HG03439 (cell line): Measurements from ENCODE around the gene B3GALT6.

ENCODE experiments used
- ATAC-seq: cut with Tn5 transposase; IDR thresholded peaks from one replicate; pipeline ENCODE4 v1.9.1; 2021; ENCODE audit warnings: mild to moderate bottlenecking, moderate library complexity; ENCODE audit not compliant: unreplicated experiment

The B3GALT6 gene

DNA sequence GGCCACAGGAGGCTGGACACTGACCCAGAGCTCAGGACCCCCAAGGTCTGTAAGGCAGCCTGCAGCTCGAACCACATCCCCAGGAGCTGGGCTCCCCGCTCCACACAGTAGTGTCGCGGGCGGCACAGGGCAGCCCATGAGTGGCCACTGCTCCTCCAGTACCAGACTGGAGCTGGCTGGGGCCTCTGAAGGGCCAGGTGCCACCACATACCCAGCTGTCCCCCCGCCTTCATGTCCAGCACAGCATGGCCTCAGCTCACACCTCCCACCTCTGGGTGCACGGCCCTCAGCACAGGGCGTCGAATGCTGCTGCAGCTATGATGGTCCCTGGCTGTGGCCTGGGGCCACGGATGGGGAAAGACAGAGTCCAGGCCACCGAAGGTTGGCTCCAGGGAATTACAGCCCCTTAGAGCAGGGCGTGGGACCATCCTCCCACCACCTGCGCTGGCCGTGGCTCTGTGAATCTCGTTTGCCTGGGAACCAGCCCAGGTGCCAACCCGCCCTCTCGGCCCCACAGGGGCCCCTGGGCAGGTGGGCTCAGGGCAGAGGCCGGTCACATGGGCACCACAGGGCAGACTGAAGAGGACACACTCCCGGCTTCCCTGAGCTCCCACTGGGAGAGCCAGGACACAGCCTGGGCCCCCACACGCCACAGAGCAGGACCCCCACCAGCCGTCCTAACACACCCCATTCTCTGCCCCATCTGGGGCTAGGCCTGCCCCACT, 16.0 kb upstream of the B3GALT6 start:
- no peak for ATAC-seq

DNA sequence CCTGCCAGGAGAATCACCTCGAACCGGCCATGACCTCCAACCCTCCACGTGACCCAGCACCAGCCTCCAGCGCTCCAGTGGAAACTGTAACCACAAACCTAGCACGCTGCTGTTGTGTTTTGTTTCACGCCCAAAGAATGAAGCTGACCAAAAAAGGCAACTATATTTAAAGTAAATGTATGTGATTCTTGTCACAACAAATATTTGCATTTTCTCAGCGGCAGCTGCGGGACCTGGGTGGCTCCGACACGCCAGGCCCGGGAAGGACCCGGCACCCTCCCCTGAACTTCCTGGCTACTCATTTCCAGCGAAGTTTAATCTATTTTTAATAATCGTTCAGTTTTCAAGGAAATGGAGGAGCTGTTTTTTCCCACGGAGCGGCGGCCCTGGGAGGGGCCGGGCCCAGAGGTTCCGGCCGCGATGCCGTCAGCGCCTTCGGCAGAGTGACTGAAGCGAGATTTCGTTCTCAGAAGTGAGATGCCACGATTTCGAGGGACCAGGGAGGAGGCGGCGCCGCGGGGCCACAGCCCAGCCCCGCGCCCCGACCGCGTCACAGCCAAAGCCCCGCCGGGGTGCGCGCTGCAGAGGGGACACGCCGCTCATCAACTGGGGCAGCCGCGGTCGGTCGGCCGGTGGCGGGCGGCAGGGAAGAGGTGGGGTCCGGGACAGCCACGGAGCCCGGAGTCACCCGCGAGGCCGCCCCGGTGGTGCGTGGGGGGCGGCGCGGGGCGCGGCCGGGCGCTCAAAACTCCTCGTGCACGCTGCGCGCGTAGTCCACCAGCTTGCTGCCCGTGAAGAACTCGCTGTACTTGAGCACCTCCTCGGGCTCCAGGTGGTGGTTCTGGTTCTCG, 15.0 kb upstream of the B3GALT6 start:
- no peak for ATAC-seq

DNA sequence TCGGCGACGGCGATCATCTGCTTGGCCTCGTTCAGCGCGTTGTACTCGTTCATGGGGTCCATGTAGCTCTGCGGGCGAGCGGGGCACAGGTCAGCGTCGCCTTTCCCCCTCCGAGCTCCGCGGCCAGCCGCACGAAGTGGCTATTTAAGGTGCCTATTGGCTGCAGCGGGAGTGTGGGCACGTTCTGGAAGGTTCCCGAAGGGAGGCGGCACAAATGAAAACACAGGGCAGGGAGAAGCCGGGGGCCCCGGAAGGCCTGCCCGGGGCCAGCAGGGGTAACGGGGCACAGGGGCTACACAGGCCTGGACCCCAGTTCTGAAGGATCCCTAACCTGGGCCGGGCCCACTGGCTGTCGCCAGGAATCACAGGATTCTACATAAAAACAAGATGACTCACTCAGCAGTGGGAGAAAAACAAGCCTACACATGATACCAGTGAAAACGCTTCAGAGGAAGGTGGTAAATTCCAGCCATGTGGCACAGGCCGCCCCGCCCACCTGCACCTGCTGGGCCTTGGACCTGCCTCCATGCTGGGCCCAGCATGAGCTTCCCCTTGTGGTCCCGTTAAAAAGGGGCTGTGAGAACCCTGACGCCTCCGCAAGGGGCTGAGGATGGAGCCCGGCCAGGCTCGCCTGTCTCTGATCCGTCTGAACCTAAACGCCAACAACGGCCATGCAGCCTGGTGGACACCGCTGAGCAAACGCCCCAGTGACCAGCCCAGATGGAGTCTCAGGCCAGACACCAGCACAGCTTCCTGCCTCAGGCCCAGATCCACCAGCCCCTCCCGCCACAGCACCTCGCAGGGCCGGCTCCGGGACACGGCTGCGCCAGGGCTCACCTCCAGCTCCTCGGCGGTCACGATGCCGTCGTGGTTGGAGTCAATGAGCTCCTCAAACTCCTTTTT, 14.2 kb upstream of the B3GALT6 start:
- ATAC-seq = no peak

DNA sequence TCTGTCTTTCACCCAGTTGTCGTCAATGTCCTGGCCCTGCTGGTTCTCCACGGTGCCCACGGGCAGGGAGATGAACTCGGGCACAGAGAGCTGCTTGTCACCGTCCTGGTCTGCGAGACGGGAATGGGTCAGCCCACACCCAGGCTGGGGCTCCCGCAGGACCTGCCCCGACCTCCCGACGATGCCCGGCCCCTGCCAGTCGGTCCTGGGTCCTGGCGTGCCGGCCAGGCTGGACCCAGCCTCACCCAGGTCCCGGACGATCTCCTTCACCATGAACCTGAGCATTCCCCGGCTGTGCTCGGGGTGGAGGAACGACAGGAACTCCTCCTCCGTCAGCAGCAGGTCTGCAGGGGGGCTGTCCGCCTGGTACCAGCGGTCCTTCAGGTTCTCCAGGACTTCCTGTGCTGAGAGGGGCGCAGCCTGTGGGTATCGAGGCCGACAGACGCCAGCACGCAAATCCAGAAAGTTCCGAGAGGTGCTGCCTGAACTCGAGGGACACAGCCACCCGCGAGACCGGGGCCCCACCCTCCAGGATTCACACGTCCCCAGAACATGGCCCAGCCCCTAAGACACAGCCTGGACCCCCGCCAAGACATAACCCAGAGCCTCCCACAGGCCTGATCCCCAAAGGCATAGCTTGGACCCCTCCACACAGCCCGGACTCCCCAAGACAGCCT, 13.4 kb upstream of the B3GALT6 start:
- ATAC-seq = no peak

DNA sequence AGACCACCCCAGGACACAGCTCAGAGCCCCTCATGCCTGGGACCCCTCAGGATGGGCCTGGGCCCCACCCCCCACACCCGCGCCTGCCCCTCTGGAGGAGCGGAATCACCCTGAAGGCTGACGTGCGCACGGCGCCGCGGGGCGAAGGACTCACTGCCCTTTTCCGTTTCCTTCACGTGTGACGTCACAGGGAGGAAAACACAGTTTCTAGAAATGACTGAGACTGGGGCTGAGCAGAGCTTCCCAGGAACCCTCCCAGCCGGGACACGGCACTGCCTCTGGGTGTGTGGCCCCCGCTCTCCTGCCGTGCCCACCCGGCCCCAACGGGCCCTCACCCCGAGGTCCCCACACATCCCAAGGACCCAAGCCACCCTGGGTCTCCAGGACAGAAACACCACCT, 12.7 kb upstream of the B3GALT6 start:
- ATAC-seq = no peak

DNA sequence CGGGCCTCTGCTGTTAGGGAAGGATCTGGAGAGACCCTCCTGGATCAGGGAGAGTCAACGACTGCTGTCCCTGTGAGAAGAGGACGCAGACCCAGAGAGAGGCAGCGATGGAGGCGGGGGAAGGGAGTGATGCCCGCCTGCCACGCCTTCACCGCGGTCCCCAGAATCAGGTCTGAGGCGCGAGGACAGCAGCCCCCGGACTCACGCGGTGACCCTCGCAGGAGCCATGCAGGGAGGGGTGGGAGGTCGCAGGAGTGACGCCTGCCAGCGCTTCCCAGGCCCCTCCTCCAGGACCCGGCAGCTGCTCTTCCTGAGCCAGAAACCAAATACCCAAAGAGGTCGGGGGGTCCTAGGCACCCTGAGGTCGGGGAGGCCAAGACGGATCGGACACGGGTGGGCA, 11.8 kb upstream of the B3GALT6 start:
- no peak for ATAC-seq

DNA sequence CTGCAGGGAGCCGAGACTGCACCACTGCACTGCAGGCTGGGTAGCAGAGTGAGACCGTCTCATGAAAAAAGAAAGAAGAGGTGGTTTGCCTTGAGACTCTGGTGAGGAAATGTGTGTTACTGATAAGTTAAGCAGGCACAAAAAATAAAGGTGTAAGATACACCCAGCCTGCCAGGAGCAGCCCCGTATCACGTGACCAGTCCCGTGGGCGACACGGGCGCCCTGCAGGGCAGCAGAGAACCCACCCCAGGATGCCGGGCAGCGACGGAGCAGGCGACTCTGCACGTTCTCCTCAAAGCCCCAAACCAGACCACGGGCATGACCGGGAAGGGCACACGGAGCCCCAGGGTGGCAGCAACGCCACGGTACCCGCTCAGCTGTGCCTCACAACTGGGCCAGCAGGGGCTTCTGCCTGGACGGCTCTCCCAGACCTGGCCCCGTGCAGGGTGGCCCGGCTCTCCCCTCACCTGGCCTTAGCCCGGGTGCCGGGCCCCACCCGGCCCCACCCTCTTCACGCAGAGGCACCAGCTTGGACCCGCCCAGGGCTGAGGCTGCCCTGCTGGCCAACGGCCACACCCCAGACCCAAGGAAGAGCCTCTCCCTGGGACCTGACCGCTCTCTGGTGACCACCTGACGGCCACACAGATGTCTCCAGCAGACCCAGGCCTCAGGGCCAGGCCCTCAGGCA, 10.0 kb upstream of the B3GALT6 start:
- ATAC-seq = no peak

DNA sequence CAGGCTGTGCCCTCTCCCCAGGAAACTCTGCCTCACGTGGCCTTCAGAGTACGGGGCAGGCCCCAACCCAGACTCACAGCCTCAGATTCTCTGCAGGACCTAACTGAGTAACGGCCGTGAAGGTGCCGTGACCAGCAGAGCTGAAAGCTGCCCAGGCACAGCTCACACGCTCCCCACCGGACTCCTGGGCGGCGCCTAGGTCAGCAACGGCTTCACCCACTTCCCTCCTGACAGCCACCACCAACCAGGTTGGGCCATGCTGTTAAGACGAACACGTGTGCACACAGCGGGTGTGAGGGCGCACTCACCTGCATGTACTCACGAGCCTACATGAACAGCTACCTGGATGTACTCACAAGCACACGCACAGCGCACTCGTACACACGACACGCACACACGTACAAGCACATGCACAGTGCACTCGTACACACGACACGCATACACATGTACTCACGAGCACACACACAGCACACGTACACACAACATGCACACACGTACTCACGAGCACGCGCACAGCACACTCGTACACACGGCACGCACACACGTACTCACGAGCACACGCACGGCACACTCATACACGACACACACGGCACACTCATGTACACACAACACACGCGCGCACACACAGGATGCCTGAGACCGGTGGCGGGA, 9.3 kb upstream of the B3GALT6 start:
- ATAC-seq = no peak

DNA sequence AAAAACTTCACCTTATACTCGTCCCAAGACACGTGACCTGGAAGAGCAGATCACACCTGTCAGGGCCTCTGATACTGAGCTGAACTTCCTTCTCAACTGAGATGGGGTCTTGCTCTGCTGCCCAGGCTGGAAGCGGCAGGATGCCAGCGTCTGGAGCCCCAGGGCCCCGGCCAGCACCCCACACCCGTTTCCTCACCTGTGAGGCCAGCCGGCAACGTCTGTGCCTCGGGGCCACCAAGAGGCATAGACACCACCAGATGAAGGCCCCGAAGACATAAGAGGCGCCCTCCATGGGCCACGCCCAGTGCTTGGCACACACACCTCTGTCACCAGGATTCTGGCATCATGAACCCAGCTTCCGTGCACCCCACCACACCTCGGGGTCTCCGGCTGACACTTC, 8.7 kb upstream of the B3GALT6 start:
- no peak for ATAC-seq

DNA sequence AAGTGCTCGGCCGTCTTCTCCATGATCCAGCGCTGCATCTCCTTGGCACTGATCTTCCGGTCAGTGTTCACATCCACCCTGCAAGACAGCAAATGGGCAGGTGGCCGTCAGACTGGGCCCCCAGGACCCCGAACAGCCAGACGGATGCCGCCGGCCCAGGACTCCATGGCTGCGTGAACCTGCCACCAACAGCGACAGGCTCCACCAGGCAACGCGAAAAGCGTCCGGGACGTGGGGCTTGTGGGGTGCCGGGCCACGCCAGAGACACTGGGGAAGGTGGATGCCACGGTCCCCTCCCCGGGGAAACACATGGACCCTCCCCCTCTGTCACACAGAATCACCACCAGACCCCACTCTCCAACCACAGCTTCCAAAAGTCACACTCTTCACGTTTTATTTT, 8.1 kb upstream of the B3GALT6 start:
- ATAC-seq = no peak

DNA sequence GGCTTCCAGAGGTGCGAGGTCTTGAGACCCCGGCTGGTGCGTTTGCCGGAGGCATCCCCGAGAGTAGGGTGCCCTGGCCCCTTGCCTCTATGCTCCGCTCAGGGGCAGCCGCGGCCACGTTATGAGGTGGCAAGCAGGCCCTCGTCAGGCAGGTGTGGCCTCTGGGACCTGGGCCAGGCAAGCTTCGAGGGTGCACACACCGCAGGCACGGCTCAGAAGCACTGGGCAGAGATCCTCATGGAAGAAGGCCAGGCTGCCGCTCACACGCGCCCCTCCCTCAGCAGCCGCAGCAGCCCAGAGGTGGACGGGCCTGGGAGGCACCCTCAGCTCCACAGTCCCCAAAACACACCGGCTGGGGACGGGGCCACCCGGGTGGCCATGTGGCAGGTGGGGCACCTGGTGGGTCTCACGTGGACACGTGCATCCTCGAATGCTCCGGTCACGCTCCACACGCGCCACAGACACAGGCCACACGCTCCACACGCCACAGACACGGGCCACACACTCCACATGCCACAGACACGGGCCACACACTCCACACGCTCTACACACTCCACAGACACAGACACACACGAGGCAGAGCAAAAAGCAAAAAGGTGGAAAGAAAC, 6.7 kb upstream of the B3GALT6 start:
- no peak for ATAC-seq

DNA sequence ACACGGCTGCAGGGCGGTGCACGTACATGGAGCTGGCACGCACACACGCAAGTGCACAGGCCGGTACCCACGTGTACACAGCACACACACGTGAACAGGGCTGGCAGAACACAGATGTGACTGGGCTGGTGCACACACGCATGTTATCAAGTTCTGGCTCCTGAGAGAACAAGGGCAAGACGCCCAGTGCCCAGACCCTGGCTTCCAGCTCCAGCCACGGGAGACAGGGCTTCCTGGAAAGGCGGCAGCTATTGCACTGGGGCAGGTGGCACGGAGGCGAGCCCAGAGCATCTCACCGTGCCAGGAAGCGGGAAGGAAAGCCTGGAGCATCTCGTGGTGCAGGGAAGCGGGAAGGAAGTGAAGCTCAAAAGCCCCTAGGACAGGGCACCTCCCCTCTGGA, 6.1 kb upstream of the B3GALT6 start:
- ATAC-seq = no peak

DNA sequence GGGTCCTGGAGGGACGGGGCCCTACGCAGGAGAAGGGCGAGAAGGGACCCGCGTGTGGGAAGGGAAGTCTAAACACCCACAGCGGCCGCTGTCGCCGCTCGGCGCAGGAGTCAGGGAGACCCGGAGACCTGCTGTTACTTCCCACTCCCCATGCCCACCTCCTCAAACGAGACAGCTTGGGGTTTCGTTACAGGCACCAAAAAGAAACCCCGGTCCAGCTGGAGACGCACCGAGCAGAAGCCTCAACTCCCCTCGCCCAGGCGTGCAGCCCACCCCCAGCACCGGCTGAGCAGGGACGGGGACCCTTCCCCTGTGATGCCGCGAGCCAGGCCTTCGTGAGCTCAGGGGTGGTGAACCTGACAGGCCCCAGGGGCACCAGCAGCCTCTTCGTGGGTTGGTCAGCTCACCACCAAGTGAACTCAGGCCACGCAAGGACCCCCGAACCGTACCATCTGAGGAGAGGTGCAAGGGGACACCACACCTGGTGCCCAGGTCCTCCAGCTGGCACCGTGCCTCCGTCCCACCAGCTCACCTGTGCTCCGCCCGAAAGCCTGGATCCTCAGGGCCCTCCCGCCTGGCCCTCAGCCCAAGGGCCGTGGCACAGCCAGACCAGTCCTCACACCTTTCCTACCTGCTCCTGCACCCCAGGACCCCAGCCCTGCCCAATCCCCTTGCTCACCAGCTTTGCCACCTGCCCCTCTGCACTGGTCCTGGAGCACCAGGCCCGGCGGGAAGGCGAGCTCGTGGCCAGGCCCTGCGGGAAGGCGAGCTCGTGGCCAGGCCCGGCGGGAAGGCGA, 5.3 kb upstream of the B3GALT6 start:
- no peak for ATAC-seq

DNA sequence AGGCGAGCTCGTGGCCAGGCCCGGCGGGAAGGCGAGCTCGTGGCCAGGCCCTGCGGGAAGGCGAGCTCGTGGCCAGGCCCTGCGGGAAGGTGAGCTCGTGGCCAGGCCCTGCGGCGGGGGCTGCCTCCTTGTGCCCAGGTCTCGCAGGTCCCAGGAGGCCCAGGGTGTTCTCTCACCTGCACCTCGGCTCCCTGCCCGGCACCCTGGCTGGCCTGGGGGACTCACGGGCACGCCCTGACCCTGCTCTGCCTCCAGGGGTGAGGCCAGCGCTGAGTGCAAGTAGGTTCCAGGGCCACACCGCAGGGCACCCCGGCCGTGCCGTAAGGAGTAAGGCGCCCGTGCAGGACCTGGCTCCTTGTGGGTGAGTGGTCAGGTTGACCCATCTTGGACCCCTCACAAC, 4.7 kb upstream of the B3GALT6 start:
- ATAC-seq = no peak

DNA sequence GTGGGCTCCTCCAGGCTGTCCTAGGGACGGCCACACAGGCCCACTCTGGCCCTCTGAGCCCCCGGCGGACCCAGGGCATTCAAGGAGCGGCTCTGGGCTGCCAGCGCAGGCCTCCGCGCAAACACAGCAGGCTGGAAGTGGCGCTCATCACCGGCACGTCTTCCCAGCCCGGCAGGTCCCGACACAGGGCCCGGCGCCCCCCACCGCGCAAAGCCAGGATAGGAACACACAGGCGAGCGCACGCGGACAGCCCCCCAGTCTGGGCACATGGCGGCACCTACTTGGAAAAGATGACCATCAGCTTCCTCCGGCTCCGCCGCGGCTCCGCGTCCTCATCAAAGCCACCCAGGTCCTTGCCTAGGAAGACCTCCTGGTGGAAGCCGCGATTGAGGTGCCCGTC, 3.9 kb upstream of the B3GALT6 start:
- no peak for ATAC-seq

DNA sequence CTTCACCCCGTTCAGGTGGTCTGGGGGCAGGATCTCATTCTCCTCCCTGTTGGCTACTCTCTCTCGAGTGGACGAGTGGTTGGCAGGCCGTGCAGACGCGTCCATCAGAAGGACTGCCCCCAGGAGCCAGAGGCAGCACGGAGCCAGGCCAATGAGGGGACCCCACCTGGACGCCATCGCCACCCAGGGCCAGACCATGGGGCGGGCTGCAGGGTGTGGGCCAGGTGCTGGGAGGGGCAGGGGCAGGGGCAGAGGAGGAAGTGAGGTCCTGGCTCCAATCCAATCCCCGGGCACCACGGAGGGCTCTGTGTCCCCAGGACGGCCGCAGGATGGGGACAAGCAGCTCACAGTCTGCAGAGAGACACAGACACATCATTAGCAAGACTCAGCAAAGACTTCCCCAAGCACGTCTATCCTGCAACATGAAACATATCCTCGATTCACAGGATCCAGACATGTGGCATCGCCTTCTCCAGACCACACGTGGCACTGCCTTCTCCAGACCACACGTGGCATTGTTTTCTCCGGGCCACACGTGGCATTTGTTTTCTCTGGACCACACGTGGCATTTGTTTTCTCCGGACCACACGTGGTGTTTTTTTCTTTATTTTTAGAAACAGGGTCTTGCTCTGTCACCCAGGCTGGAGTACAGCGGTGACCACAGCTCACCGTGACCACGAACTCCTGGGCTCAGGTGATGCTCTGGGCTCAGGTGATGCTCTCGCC, 3.3 kb upstream of the B3GALT6 start:
- no peak for ATAC-seq

DNA sequence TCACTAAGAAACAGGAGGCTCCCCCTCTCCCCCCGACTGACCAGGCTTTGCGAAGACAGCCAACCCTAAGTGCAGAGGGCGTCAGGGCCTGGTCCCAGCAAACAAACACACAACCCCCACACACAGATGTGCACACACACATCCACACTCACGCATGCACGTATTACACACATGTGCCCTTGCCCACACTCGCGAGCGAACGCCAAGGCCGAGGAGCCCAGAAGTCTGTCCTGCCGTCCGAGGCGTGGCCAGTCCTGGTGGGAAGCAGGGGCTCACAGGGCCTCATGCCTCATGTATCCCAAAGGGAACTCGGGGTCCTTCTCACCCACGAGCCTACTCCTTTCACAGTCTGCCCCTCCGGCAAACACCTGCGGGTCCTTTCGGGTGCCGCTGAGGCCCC, 2.3 kb upstream of the B3GALT6 start:
- ATAC-seq = no peak
